CD4-positive, alpha-beta T cell treated with Interleukin-2 at 100 ng/mL for 4 hours (primary cell): Measurements from ENCODE around the gene KCNK13.
"Not testable (repeated sequence)": the region's sequence is repeated elsewhere in the genome, so short reads cannot be mapped to it uniquely, and the experiment has no call there.

Source experiments
- DNase-seq: peaks from one replicate; pipeline ENCODE4 v3.0.0-alpha.2; 2020; ENCODE audit warnings: low spot score

Gene KCNK13

DNA sequence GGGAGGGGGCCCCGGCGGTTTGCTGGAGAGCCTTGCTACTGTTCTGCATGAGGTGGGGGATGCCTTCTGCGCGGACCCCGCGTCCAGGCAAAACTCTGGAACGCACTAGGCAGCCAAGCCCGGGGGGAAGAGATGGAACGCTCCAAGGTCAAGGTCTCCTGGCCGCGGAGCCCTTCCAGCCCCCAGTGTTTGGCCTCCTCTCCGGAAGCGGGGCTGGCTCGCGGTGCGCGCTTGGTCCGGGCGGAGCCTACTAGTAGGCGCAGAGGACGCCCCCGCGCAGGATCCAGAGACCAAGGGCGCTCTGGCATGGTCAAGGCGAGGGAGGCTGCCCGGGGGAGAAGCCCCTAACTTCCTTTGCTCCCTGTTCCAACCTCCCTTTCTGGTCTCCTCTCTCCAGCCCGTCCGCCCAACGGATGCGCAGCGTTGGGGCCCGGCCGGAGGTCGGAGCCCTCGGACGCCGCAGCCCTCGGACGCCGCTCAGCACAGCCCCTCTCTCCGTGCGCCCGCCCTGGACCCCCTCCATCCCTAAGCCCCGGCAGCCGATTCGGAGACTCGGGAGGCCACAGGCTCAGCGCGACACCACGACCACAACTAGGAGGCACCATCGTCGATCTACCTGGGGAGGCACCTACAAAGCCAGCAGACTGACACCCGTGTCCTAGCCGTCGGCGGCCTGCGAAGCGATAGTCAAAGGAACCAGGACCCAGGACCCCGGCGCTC, 669 bp upstream of the KCNK13 start:
- no peak for DNase-seq

- DNase-seq, result no peak
These were observed 467 bp downstream of the KCNK13 start for GRCh38 chr14:90062127-90062794.

GRCh38 chr14:90062822-90063539, 1.2 kb downstream of the KCNK13 start:
- no peak for DNase-seq

DNA sequence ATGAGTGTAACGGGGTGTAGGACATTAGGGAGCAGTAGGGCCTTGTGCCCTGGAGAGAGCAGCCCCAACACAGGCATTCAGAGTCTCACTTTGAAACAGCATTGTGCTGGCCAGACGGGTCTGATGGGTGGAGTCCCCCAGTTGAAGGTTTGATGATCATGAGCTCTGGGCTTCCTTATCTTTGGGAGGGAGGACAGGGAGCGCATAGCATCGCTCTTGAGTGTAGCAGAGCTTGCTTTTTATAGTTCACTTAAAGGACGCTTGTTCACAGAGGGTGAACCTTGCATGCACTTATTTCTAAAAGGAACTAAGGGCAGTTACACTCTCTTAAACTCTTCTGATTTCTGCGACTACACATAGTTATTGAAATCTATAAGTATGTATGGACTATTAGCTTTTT, 10.6 kb downstream of the KCNK13 start:
- DNase-seq, result no peak

DNA sequence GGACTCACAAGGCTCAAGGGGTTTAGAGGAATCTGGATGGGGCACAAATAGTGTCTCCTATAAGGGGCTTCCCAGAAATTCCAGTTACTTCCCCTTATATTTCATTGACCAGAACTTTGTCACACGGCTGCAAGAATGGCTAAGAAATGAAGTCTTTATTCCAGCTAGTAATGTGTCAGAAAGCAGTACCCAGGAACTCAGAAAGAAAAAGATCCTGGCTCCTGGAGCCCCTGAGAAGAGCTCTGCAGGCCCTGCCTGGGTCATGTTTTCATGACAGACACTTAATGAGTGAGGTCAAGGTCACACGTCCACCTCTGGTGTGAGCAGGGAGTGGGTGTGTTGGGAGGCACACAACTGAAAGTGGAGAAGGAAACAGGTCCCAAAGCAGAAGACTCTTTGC, 17.8 kb downstream of the KCNK13 start:
- DNase-seq, result no peak

GRCh38 chr14:90087433-90087832, 25.6 kb downstream of the KCNK13 start:
- DNase-seq, result peak; percentile 14

DNA sequence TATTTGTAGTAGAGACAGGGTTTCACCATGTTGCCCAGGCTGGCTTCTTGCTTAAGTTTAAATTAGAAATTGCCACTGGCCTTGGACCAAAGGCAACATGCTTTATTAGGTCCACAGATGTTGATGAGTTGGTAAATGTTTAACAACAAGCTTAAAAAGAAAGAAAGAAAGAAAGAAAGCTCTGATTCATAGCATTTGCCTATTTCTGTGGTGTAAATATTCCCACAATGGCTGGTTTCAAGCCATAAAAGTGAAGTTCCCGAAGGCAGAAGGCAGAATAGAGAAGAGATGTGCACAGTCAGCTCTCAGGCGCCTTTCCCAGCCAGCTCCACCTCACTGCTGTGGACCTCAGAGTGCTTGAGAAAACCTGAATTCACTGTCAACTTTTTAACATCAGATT, 26.4 kb downstream of the KCNK13 start:
- no peak for DNase-seq

DNA sequence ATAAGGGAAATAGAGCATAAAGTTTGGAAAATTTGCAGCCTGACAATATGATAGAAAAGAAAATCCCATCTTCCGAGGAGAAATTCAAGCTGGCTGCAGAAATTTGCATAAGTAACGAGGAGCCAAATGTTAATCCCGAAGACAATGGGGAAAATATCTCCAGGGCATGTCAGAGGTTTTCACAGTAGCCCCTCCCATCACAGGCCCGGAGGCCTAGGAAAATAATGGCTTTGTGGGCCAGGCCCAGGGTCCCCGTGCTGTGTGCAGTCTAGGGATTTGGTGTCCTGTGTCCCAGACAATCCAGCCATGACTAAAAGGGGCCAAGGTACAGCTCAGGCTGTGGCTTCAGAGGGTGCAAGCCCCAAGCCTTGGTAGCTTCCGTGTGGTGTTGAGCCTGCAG, 27.7 kb downstream of the KCNK13 start:
- DNase-seq, result not testable (repeated sequence)

DNA sequence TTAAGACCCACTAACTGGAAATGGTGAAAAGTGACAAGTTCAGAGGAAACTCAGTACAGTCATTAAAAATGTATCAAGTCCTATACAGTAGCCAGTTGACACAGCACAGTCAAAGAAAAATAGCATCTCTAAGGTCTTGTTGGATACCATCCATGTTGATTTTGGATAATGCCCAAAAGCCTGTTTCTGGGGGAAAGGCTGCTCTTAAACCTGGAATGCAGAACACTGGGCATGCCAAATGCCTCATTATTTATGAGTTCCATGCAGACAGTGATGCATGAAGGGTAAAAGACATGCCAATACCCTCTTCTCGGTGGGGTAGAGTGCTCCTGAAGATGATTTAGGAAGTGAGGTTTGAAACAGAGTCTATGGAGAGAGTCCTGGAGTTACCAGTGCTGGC, 29.6 kb downstream of the KCNK13 start:
- DNase-seq, result no peak

- DNase-seq, result no peak
These were observed 32.3 kb downstream of the KCNK13 start for GRCh38 chr14:90093942-90094595.

GRCh38 chr14:90095096-90095495, 33.3 kb downstream of the KCNK13 start:
- DNase-seq, result no peak

DNA sequence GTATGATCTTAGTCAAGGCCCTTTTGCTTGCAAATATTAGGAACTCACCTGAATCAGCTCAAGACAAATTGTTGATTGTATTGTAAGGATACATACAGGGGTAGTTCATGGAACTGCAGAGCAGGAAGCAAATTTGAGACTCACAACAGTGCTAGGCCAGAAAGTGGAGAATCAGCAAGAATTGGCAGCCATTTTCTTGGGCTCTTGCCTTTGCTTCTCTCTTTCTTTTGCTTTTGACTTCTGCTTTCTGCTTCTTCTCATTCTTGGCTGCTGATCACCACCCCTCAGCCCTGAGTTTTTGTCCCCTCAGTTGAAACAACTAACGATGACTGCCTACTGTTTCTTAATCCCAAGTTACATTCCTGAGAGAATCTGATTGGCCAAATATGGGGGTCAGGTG, 34.8 kb downstream of the KCNK13 start:
- DNase-seq, result no peak

- no peak for DNase-seq
These were observed 42.0 kb downstream of the KCNK13 start for GRCh38 chr14:90103808-90104207.

GRCh38 chr14:90105756-90106155, 44.0 kb downstream of the KCNK13 start:
- DNase-seq, result no peak

- DNase-seq, result no peak
These were observed 46.0 kb downstream of the KCNK13 start for GRCh38 chr14:90107789-90108188.

GRCh38 chr14:90109858-90110257, 48.1 kb downstream of the KCNK13 start:
- DNase-seq, result no peak

DNA sequence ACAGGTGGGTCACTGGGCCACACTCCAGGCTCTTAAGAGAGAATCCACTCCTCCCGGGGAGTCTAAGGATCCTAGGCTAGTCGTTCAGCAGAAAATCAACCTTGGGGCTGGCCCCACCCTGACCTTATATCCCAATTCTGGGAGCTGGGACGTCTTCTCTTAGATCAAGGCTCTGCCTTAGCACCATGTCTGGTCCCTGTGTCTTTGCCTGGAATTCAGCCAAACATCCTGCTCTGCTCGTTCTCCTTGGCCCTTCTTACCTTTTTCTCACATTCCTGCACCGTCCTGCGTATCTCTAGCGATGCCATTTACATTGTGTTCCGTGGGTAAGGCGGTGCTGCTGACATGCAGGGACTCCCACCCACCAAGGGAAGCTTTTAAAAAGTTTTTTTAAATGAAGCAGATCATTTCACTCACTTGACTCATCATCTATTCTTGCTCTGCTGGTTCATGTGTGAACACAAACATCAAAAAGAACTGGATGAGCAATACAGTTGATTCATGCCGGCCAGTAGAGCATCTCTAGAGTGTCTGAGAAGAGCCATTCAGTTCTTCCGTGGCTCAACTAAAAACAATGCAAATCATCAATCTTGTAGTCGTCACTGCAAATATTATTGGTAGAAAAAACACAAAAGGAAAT, 50.2 kb downstream of the KCNK13 start:
- no peak for DNase-seq

DNA sequence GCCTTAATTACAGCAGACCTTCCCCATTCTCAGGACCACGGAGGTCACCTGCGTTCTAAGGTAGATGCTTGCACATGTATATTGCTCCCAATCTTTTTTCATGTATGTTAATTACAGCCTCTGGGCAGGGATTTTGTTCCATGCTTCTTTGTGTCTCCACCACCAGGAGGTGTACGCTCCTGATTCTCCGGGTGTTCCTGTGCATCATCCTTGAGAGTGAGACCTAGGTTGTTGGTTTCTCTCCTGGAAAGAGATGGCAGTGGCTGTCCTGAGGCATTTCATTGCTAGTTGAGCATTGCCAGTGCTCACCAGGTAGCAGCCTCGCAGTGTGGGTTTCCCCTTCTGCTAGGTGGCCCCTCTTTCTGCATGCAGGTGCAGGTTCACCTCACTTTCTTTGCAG, 52.8 kb downstream of the KCNK13 start:
- DNase-seq, result no peak

DNA sequence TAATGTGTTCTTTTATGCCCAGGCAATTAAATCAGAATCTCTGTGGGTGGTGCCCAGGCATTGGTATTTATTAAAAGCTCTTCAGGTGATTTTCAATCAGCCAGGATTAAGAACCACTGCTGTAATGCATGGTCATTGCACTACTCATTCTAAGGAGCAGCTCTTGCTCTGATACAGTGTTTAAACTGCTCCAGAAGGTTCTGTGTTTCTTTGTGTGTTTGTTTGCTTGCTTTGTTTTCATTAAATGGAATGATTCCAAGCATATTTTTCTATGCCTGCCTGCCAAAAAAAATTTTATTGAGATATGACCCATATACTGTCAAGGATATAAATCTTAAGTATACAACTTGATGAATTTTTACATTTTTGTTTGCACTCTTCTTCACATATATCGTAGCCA, 54.0 kb downstream of the KCNK13 start:
- no peak for DNase-seq

- no peak for DNase-seq
These were observed 54.6 kb downstream of the KCNK13 start for GRCh38 chr14:90116444-90116843.

DNA sequence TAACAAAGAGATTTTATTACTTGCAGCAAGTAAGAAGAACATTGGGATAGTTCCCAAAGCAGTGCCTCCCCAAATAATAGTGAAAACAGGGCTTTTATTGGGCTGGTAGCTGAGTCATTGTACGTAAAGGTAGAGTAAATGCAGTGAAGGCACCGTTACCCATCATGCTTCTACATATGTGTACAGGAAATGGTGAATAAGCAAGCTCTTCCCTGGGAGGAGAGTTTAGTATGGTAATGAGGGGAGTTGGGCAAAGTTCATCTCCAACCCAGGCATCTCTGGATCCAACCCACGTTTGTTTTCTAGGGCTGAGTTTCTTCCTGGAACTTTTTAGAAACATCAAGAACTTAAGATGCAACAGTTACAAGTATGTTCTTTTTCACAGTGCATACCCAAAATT, 56.2 kb downstream of the KCNK13 start:
- no peak for DNase-seq

DNA sequence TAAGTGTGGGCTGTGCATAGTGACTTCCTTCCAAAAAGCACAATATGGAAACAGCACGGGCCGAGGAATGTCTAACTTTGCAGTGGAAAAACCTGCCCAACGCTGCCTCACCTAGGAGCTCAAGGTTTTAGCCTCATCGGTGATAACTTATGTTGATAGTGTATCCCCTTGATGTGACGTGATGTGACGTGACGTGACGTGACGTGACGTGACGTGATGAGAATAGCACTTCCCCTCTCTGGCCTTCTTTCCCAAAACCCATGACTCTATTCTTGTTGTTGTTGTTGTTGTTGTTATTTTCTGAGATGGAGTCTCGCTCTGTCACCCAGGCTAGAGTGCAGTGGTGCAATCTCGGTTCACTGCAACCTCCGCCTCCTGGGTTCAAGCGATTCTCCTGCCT, 64.5 kb downstream of the KCNK13 start:
- DNase-seq, result no peak
